Heart left ventricle (tissue), 16 donors: Measurements from ENCODE around the gene RAB24. TPM values are rescaled to one million over a fixed set of nuclear protein-coding genes. Genes with fewer than 3 reads are reported as not detected.

Source experiments
- ATAC-seq, 4 donors: fragments of 200-7000 bp; cut with Tn5 transposase; one replicate each; pipeline ENCODE4 v1.9.1; 2020 to 2022; ENCODE audit warnings: moderate library complexity in 4 of 4, mild to moderate bottlenecking in 3 of 4, moderate number of reproducible peaks in 1 of 4
- DNase-seq, 5 donors: peaks; one replicate each; pipeline ENCODE4 v3.0.0-alpha.2; 2020
- H3K27ac ChIP-seq, 12 donors: fragments of 200-600 bp; sonication (generic) in 4 of 12; one replicate each; pipeline versions ENCODE4 v1.5.0 to v1.8.0; 2016 to 2022; ENCODE audit warnings: mild to moderate bottlenecking in 2 of 12
- H3K27me3 ChIP-seq, 9 donors: fragments of 200-600 bp; sonication (generic) in 2 of 9; one replicate each; pipeline versions ENCODE4 v1.5.1 to v1.8.0; 2016 to 2022; ENCODE audit warnings: mild to moderate bottlenecking in 3 of 9
- H3K36me3 ChIP-seq, 9 donors: fragments of 200-600 bp; sonication (generic) in 2 of 9; one replicate each; pipeline versions ENCODE4 v1.5.0 to v1.8.0; 2018 to 2022; ENCODE audit warnings: mild to moderate bottlenecking in 2 of 9
- H3K4me1 ChIP-seq, 12 donors: fragments of 200-600 bp; sonication (generic) in 4 of 12; one replicate each; pipeline versions ENCODE4 v1.5.0 to v1.8.0; 2016 to 2022; ENCODE audit warnings: mild to moderate bottlenecking in 3 of 12
- H3K4me3 ChIP-seq, 12 donors: fragments of 200-600 bp; sonication (generic) in 4 of 12; one replicate each; pipeline versions ENCODE4 v1.5.0 to v1.8.0; 2017 to 2022; ENCODE audit warnings: mild to moderate bottlenecking in 9 of 12, moderate library complexity in 4 of 12
- H3K9me3 ChIP-seq, 12 donors: fragments of 200-600 bp; sonication (generic) in 4 of 12; one replicate each; pipeline versions ENCODE4 v1.5.0 to v1.8.0; 2016 to 2022; ENCODE audit warnings: mild to moderate bottlenecking in 1 of 12
- POLR2A ChIP-seq, 2 donors: fragments of 450-650 bp; IDR thresholded peaks; one replicate each; pipeline ENCODE4 v1.6.1; 2017; ENCODE audit warnings: antibody characterized with exemption in 2 of 2, mild to moderate bottlenecking in 2 of 2, moderate library complexity in 2 of 2
- WGBS, 4 donors: extraction: QIAGEN DNeasy Blood & Tissue Kit in 2 of 4; methylation state at CpG; one replicate each; pipeline versions ENCODE4 v1.1.5 to v1.1.7; 2013 to 2018; 5-methylcytosine and 5-hydroxymethylcytosine counted together
- intact Hi-C, 10 donors: fragments of 100-400 bp; cut with DNase I; formaldehyde crosslinking; loops; one replicate each; pipeline versions ENCODE4 v1.11.1 to v1.14.2; 2022
- polyA plus RNA-seq, 2 donors: library from polyadenylated mRNA; stranded (reverse); fragments of 200-250 nt; gene quantifications; one replicate each; pipeline ENCODE4 v1.2.3, GENCODE V29; 2013
- total RNA-seq, 9 donors: library from RNA; depleted of rRNA in 2 of 9; stranded (reverse); fragments of >200 nt in 2 of 9; fragmentation: NEBNext Ultra II Directional in 3 of 9; extraction: Animal tissue kit (Norgen Biotek cat#: 25700) in 3 of 9; gene quantifications; one replicate each; pipeline versions ENCODE4 v1.1.0 to v1.2.4, GENCODE V29; 2016 to 2023
- TF ChIP-seq, protein P1 (sequence below), 12 donors: fragments of 200-600 bp; sonication (generic) in 4 of 12; IDR thresholded peaks; one replicate each; pipeline versions ENCODE4 v1.5.0 to v1.8.0; 2018 to 2022; ENCODE audit warnings: antibody characterized with exemption in 12 of 12, mild to moderate bottlenecking in 5 of 12
- donor health status: ischemic (EF 13 %, LVEDD 7.1; RV severe dilation, severe dysfunction).
- donor health status: healthy with polysubstance abuse.
- donor health status: DM: no; HTN: yes; CAD: no.
- donor health status: DM: no; HTN: no; CAD: no.
- donor health status: ischemic (EF 25% LVEDD 6.9; RV normal size, moderate dysfunction).
- donor health status: ischemic (EF 25% LVEDD 5.7; RV mildly dilated, moderate dysfunction).
- donor health status: healthy.
- donor health status: DM: yes; HTN: yes; CAD: no.
- donor health status: ischemic (EF 35%, LVEDD 5.7; RV mildly dilated, moderate dysfunction).
- donor health status: nonischemic (EF 11% LVEDD 7.7; RV severe dilation, severe dysfunction).
- donor health status: DM: yes; HTN: yes; CAD: no.
- donor health status: PGD.
- donor health status: ischemic (EF 29% LVEDD 5.4; RV normal size, mild dysfunction).
- donor health status: nonischemic (EF 23%, LVEDD 6.1; RV moderate dilation, normal function).

RAB24 gene
- total and polyA plus RNA-seq, 11 donors: 11.6 to 28.3 (median 18.9) TPM

DNA sequence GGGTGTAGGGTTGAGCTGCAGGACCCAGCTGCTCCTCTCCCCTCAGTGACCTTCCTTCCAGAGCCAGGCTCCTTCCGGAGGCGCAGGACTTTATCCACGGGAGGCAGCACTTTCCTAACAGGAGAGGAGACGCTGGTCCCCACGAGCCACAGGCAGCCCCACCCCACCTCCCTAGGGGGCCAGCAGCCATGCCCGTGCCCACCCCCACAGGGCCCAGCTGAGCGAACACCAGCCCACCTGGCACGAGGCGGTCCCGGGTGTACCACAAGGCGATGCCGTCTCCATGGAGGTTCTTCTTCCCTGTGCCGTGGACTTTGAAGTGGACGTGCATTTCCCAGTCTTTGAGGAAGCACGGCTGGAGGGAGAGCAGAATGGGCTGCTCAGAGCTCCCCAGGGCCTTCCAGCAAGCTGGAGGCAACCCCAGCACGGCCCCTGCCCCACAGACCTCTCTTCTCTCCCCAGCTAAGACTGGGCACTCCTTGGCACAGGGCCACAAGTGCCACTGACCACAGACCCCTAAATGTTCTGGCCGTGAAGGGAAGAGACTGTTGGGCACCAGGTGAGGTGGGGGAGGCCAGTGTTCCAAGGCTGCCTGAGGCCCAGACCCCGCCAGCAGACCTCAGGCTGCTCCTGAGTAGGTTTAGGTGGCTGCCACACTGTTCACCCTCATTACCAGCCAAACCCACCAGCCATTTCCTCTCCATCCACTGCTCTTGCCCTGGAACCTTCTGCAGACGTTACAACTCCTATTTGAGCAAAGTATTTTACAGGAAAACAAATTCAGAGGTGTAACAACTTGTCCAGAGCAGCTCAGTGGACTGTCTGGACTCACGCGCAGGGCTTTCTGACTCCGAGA lies 35.0 kb upstream of the RAB24 start:
- no peak overlapping the region for H3K27ac ChIP-seq
- no peaks in the 10 kb centered on the region for H3K9me3 ChIP-seq
- no peak for DNase-seq
- H3K4me3 ChIP-seq: no peak overlapping the region
- H3K4me1 ChIP-seq: peaks cover 0 to 40% (median 20%) of the 10 kb centered on the region in 12 donors
- intact Hi-C loops: no loop called here
- H3K27me3 ChIP-seq: no peaks in the 10 kb centered on the region
- no peak for ATAC-seq
- H3K36me3 ChIP-seq: peaks cover 0 to 91% (median 83%) of the 10 kb centered on the region in 9 donors
- TF ChIP-seq POLR2A (IDR thresholded peaks at IDR 0.05): no peak
- TF ChIP-seq, protein P1, sequence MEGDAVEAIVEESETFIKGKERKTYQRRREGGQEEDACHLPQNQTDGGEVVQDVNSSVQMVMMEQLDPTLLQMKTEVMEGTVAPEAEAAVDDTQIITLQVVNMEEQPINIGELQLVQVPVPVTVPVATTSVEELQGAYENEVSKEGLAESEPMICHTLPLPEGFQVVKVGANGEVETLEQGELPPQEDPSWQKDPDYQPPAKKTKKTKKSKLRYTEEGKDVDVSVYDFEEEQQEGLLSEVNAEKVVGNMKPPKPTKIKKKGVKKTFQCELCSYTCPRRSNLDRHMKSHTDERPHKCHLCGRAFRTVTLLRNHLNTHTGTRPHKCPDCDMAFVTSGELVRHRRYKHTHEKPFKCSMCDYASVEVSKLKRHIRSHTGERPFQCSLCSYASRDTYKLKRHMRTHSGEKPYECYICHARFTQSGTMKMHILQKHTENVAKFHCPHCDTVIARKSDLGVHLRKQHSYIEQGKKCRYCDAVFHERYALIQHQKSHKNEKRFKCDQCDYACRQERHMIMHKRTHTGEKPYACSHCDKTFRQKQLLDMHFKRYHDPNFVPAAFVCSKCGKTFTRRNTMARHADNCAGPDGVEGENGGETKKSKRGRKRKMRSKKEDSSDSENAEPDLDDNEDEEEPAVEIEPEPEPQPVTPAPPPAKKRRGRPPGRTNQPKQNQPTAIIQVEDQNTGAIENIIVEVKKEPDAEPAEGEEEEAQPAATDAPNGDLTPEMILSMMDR (IDR thresholded peaks at IDR 0.05): no peak
- 86 to 89% (median 87%) methylated on average over 18 to 22 of the region's 22 CpGs for WGBS, 4 donors

DNA sequence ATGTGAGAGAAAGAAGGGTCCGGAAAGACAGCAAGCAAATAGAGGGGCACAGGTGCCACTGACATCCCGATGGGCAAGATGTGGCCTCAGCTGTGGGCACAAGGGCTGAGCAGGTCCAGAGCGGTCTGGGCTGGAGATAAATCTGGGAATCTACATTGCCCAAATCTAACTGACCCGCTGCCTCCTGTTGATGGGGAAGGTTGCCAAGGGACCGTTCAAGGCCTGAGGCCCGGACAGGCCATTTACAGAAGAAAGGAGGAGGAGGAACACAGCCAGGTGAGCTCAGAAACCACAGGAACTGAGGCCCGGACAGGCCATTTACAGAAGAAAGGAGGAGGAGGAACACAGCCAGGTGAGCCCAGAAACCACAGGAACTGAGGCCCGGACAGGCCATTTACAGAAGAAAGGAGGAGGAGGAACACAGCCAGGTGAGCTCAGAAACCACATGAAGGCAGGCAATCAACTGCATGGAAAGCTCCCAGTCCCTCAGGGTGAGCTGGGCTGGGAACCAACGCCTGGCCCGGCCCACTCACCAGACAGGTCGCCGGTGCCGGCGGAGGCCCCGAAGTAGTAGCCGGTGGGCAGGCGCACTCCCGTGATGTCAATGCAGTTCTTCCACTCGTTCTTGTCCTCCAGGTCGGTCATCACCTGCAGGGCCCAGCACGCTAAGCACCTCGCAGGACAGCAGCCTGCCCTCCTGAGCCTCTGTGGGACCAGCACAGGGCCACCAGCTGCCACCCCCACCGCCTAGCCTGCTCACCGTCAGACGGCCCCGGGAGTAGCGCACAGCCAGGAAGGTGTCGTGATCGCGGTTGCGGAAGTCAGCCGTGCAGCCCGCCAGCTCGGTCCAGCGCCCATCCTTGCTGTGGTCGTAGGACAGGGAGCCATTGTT lies 33.3 kb upstream of the RAB24 start:
- no peak for TF ChIP-seq POLR2A (IDR thresholded peaks at IDR 0.05)
- TF ChIP-seq, protein P1 (IDR thresholded peaks at IDR 0.05): no peak
- ATAC-seq (no peak), DNase-seq (no peak)
- Histone ChIP-seq H3K4me1 (peaks cover 0 to 40% (median 20%) of the 10 kb centered on the region in 12 donors), H3K4me3 (no peak overlapping the region), H3K27me3 (no peaks in the 10 kb centered on the region), H3K36me3 (peaks cover 3 to 95% (median 83%) of the 10 kb centered on the region in 9 donors), H3K9me3 (no peaks in the 10 kb centered on the region), H3K27ac (peak overlapping the region in 6 of 12 donors; percentile 46 to 78 (median 70))
- intact Hi-C loops: no loop called here
- WGBS, 4 donors: 92 to 96% (median 95%) methylated on average over 21 to 36 of the region's 36 CpGs

DNA sequence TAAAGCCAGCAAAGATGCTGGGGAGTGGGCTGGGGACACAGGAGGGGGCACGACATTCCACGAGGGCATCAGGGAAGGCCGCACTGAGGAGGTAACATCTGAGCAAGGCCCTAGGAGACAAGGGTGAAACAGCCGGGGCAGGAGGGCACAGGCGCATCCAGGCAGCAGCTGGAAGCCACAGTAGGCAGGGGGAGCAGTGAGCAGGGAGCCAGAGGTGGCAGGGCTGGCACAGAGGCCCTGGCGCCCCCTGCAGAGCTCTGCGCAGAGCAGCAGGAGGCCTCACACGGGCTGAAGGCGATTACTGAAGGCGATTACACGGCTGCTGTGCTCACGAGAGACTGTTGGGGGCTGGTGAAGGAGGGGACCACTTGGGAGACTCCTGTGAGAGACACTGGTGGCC lies 32.6 kb upstream of the RAB24 start:
- DNase-seq (no peak), ATAC-seq (peak in 1 of 4 donors; percentile 20)
- WGBS, 4 donors: 70 to 76% (median 72%) methylated on average over 12 of the region's 12 CpGs
- Histone ChIP-seq H3K36me3 (peaks cover 3 to 95% (median 83%) of the 10 kb centered on the region in 9 donors), H3K9me3 (no peaks in the 10 kb centered on the region), H3K4me1 (peaks cover 0 to 40% (median 20%) of the 10 kb centered on the region in 12 donors), H3K27ac (peak overlapping the region in 7 of 12 donors; percentile 31 to 78 (median 69)), H3K27me3 (no peaks in the 10 kb centered on the region), H3K4me3 (no peak overlapping the region)
- no peak for TF ChIP-seq POLR2A (IDR thresholded peaks at IDR 0.05)
- TF ChIP-seq, protein P1 (IDR thresholded peaks at IDR 0.05): peak in 1 of 12 donors; percentile 26
- intact Hi-C loops: no loop called here

DNA sequence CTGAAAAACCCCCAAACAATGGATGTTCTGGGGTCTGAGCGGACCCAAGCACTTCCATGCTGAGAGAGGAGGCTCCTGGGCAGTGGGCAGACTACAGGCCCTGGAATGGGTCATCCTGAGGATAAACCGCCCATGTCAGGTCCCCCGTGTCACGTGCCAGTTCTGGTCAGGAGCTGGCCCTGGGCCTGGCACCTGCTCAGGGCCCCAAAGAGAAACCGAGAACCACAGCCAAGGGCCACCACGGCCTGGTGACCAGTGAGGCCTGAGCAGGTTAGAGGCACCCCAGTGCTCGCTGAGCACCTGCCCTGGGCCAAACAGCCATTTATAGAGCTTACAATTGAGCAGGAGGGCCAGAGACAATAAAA lies 32.2 kb upstream of the RAB24 start:
- H3K9me3 ChIP-seq: no peaks in the 10 kb centered on the region
- H3K4me1 ChIP-seq: peaks cover 0 to 40% (median 20%) of the 10 kb centered on the region in 12 donors
- 48 to 82% (median 64%) methylated on average over 7 of the region's 7 CpGs for WGBS, 4 donors
- intact Hi-C loops: no loop called here
- TF ChIP-seq, protein P1 (IDR thresholded peaks at IDR 0.05): no peak
- TF ChIP-seq POLR2A (IDR thresholded peaks at IDR 0.05): no peak
- peak overlapping the region in 8 of 12 donors; percentile 24 to 78 (median 68) for H3K27ac ChIP-seq
- peaks cover 3 to 98% (median 87%) of the 10 kb centered on the region in 9 donors for H3K36me3 ChIP-seq
- H3K27me3 ChIP-seq: no peaks in the 10 kb centered on the region
- peak in 1 of 5 donors; percentile 38 for DNase-seq
- peak; percentile 15 to 69 (median 52) for ATAC-seq
- H3K4me3 ChIP-seq: no peak overlapping the region
